Measurements from ENCODE around the gene BMI1.
"Not testable (repeated sequence)": the region's sequence is repeated elsewhere in the genome, so short reads cannot be mapped to it uniquely, and the experiment has no call there.

Gene BMI1

DNA sequence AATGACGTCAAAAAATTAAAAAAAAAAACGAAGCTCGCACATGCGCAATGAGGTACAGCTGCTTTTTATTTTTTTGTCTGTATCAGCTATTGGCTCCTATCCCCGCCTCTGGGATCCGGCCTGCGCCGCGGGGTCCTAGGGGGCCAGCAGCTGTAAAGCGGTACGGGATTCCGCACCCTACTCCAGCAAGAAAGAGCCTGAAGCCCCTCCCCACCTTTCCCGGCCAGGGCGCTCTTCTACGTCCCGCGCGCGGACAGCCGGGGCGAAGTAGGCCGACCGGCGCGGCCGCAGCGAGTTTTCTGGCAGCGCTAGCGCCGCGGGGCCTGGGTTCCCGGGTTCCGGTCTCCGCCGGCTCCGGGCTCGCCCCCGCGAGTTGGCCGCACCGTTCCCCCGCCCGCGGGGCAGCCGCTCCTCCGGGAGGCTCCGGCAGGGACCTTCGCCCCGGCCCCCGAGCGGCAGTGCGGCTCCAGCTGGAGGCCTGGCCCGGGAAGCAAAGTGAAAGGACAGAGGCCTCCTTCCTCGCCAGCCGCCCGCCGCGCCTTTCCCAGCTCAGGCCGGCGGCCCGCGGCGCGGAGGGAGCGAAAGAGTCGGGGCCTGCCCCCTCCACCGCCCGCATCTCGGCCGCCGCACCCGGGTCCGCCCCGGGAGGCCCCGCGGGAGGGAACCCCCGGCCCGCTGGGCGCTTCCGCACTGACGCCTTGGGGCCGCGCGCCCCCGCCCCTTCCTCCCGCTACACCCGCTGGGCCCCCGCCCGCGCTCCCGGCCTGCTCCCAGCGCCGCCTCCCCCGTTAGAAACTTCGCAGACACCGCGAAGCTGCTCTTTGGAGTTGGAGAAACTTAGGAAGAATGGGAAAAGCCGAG is 19.7 kb downstream of the BMI1 start:
- no peak for DNase-seq (ENCODE audit: low read depth)

- no peak for DNase-seq (ENCODE audit: low read depth)
These were observed 20.5 kb downstream of the BMI1 start for GRCh38 chr10:22341190-22341925.

GRCh38 chr10:22341926-22342196 is 21.0 kb downstream of the BMI1 start:
- DNase-seq (ENCODE audit: low read depth): no peak

DNA sequence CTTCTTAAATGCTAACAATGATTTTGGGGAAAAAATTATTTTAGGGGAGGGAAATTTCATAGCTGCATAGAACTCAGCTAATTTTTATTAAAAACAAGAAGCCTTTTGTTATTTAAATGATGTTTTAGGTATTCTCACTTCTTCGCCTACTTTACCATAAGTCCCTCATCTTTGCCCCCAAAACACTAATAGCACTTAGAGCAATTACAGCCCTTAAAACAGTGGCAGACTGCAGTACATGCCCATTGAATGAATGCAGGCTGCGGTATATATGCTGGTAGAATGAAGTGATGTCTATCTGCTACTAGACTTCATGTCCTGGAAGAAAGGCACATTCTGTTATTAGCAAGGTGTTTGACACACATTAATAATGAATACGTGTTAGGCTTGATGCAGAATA is 21.5 kb downstream of the BMI1 start:
- DNase-seq (ENCODE audit: low read depth): no peak

GRCh38 chr10:22343731-22344130 is 22.8 kb downstream of the BMI1 start:
- no peak for DNase-seq (ENCODE audit: low read depth)

DNA sequence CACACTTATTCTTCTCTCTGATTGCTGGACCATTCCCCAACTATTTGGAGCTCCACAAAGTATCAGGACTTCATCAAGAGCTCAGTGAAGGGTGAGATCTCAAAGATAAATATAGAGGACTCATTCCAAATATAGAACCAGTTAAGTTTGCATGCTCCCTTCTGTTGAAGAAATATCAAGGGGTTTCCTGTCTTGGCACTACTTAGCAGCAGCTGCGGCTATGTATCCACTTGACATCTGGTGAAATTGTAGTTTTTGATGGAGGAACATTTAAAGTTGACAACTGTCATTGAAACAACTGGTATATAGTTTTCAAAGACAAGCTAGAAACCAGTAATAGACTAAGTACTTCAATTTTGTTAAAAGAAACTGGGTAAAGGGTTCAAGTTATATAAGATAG is 23.4 kb downstream of the BMI1 start:
- DNase-seq (ENCODE audit: low read depth): no peak

- no peak for DNase-seq (ENCODE audit: low read depth)
These were observed 23.9 kb downstream of the BMI1 start for GRCh38 chr10:22344781-22345300.

- DNase-seq (ENCODE audit: low read depth): no peak
These were observed 24.6 kb downstream of the BMI1 start, which contains the start of gene SPAG6 for GRCh38 chr10:22345301-22346095. SPAG6 (plus strand) TSS chr10:22345496; CDS start chr10:22345612, 116 bp downstream.

GRCh38 chr10:22346096-22346661 is 25.3 kb downstream of the BMI1 start:
- no peak for DNase-seq (ENCODE audit: low read depth)

GRCh38 chr10:22349755-22350154 is 28.9 kb downstream of the BMI1 start:
- DNase-seq (ENCODE audit: low read depth): no peak

- DNase-seq (ENCODE audit: low read depth): no peak
These were observed 30.3 kb downstream of the BMI1 start for GRCh38 chr10:22351131-22351703.

DNA sequence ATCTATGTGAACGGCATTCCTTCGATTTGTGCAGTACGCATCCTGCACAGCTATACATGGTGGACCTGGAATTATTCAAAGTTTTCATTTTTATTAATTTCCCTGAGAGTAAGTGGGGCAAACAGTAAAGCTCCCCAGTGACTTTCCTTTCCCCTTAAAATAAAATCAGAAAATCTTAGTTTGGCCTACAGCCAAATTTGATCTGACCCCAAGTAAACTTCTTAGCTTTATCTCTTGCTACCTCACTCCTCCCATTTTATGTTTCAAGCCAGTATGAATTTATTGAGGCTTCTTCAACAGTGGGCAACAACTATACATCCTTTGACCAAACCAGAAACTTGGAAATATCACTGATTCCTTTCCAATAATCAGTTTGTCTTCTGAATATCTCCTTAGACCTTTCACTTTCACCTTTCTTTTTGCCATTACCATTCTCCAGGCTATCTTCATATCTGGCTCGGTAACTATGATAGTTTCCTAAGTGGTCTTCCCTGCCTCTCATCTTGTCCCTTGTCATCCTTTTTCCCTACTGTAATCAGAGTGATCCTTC is 35.5 kb downstream of the BMI1 start:
- no peak for DNase-seq (ENCODE audit: low read depth)

DNA sequence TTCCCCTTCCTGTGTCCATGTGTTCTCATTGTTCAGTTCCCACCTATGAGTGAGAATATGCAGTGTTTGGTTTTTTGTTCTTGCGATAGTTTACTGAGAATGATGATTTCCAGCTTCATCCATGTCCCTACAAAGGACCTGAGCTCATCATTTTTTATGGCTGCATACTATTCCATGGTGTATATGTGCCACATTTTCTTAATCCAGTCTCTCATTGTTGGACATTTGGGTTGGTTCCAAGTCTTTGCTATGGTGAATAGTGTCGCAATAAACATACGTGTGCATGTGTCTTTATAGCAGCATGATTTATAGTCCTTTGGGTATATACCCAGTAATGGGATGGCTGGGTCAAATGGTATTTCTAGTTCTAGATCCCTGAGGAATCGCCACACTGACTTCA is 36.9 kb downstream of the BMI1 start:
- DNase-seq (ENCODE audit: low read depth): not testable (repeated sequence)

- DNase-seq (ENCODE audit: low read depth): no peak
These were observed 42.4 kb downstream of the BMI1 start for GRCh38 chr10:22363305-22363704.

GRCh38 chr10:22364407-22365140 is 43.7 kb downstream of the BMI1 start:
- DNase-seq (ENCODE audit: low read depth): no peak

- no peak for DNase-seq (ENCODE audit: low read depth)
These were observed 44.3 kb downstream of the BMI1 start for GRCh38 chr10:22365233-22365632.

GRCh38 chr10:22365644-22366434 is 44.9 kb downstream of the BMI1 start:
- no peak for DNase-seq (ENCODE audit: low read depth)

GRCh38 chr10:22366435-22366703 is 45.5 kb downstream of the BMI1 start:
- DNase-seq (ENCODE audit: low read depth): no peak

DNA sequence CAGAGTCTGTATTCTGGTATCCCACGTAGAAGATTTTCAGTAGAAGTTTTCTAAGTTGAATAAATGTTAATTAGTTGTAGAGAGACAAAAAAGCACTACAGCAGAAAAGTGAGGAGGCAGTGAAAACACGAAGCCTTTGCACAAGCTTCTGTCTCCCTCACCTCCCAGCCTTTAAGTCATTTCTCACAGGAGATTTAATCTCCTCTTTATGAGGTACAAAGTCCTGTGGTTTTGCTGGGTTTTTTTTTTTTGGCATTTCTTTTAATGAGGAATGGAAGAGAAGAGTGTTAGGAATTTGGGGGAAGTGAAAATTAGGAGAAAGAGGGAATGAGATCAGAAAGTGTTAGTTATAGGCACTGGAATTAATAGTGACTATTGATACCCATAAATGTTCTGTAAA is 45.9 kb downstream of the BMI1 start:
- no peak for DNase-seq (ENCODE audit: low read depth)

DNA sequence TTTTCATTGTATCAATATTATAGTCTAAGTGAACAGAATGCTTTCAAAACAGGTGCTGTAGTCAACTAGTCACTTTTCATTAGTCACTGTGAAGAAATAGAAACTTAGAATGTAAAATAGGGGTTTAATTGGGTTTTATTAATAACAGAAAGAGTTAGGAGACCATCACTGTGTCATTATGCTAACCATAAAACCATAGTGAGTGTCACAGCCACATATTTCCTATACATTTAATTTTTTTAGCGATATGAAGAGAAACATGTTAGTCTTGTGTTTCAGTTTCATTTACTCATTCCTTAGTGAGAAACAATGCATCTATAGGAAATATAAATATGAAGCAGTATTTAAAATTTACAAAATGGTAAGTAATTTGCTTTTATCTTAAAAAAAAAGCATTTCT is 46.6 kb downstream of the BMI1 start:
- DNase-seq (ENCODE audit: low read depth): no peak

All from stimulated activated CD8-positive, alpha-beta memory T cell treated with anti-CD3 and anti-CD28 coated beads, Interleukin-15, amount 100 ng/mL, for 24 hours (primary cell).